Osteoblast (primary cell): ENCODE measurements around the gene LRMDA. TPM values are rescaled to one million over a fixed set of nuclear protein-coding genes. Genes with fewer than 3 reads are reported as not detected.

Experiments
- DNase-seq: peaks from one replicate; pipeline ENCODE4 v3.0.0; 2011; ENCODE audit warnings: low spot score, mixed read lengths; ENCODE audit not compliant: insufficient read length; ENCODE audit errors: missing footprints
- H2AFZ ChIP-seq: 2 replicates; pipeline ENCODE4 v1.6.0; 2011; ENCODE audit warnings: mild to moderate bottlenecking, low read length
- H3K27ac ChIP-seq: 2 replicates; pipeline ENCODE4 v1.5.1; 2011; ENCODE audit warnings: mild to moderate bottlenecking, low read depth, low read length, moderate library complexity
- H3K27me3 ChIP-seq: 2 replicates; pipeline ENCODE4 v1.6.0; 2012; ENCODE audit warnings: mild to moderate bottlenecking, control low read depth, inconsistent platforms, low read length, moderate library complexity; ENCODE audit not compliant: insufficient read depth
- H3K36me3 ChIP-seq: 2 replicates; pipeline ENCODE4 v1.5.1; 2011; ENCODE audit warnings: mild to moderate bottlenecking, low read length, control low read depth, moderate library complexity; ENCODE audit not compliant: insufficient read depth
- H3K4me1 ChIP-seq: 2 replicates; pipeline ENCODE4 v1.5.1; 2011; ENCODE audit warnings: mild to moderate bottlenecking, low read length, control low read depth, moderate library complexity; ENCODE audit not compliant: insufficient read depth
- H3K4me2 ChIP-seq: 2 replicates; pipeline ENCODE4 v1.6.0; 2011; ENCODE audit warnings: mild to moderate bottlenecking, low read length; ENCODE audit not compliant: insufficient read depth
- H3K4me3 ChIP-seq: fragments of 200-600 bp; sonication (generic); 3 replicates; pipeline ENCODE4 v1.5.1; 2012; ENCODE audit warnings: mild to moderate bottlenecking, low read length, inconsistent platforms; ENCODE audit not compliant: insufficient read depth
- H3K79me2 ChIP-seq: 2 replicates; pipeline ENCODE4 v1.6.0; 2012; ENCODE audit warnings: mild to moderate bottlenecking, low read length, control low read depth, inconsistent platforms; ENCODE audit not compliant: insufficient read depth
- H3K9me3 ChIP-seq: 2 replicates; pipeline ENCODE4 v1.5.1; 2011; ENCODE audit warnings: low read depth, low read length, control low read depth
- H4K20me1 ChIP-seq: 2 replicates; pipeline ENCODE4 v1.6.0; 2012; ENCODE audit warnings: mild to moderate bottlenecking, low read length, control low read depth; ENCODE audit not compliant: insufficient read depth
- CTCF ChIP-seq: IDR thresholded peaks from 2 replicates; pipeline ENCODE4 v1.5.1; 2011; ENCODE audit warnings: mild to moderate bottlenecking, low read depth, low read length, moderate library complexity; ENCODE audit errors: extremely low read depth
- total RNA-seq: library from RNA; depleted of rRNA; stranded (reverse); fragments of >200 nt; gene quantifications from 2 replicates; pipeline ENCODE4 v1.2.3, GENCODE V29; 2012

LRMDA gene
- total RNA-seq, 1 donor, result 18.5 TPM

- no peak for TF ChIP-seq CTCF
- Histone ChIP-seq H3K4me2 (no peak overlapping the region), H4K20me1 (no peaks in the 10 kb centered on the region), H3K36me3 (no peaks in the 10 kb centered on the region), H3K79me2 (no peaks in the 10 kb centered on the region), H2AFZ (no peak overlapping the region), H3K9me3 (no peaks in the 10 kb centered on the region), H3K27me3 (no peaks in the 10 kb centered on the region), H3K4me3 (no peak overlapping the region), H3K4me1 (no peaks in the 10 kb centered on the region), H3K27ac (no peak overlapping the region)
- DNase-seq, result no peak
These were observed 162.5 kb downstream of the LRMDA start for GRCh38 chr10:75593692-75594556.

- H3K27ac ChIP-seq, result no peak overlapping the region
- no peaks in the 10 kb centered on the region for H4K20me1 ChIP-seq
- no peaks in the 10 kb centered on the region for H3K36me3 ChIP-seq
- no peak overlapping the region for H3K4me3 ChIP-seq
- no peak for TF ChIP-seq CTCF
- no peak overlapping the region for H3K4me2 ChIP-seq
- no peaks in the 10 kb centered on the region for H3K9me3 ChIP-seq
- H3K27me3 ChIP-seq, result peaks cover 3% of the 10 kb centered on the region
- H2AFZ ChIP-seq, result no peak overlapping the region
- DNase-seq, result no peak
- H3K4me1 ChIP-seq, result no peaks in the 10 kb centered on the region
- H3K79me2 ChIP-seq, result no peaks in the 10 kb centered on the region
These were observed 165.7 kb downstream of the LRMDA start for GRCh38 chr10:75596930-75597620.

- Histone ChIP-seq H3K27me3 (peaks cover 3% of the 10 kb centered on the region), H3K27ac (no peak overlapping the region), H3K4me2 (no peak overlapping the region), H4K20me1 (no peaks in the 10 kb centered on the region), H3K9me3 (no peaks in the 10 kb centered on the region), H3K36me3 (no peaks in the 10 kb centered on the region), H3K4me3 (no peak overlapping the region), H2AFZ (no peak overlapping the region), H3K79me2 (no peaks in the 10 kb centered on the region), H3K4me1 (no peaks in the 10 kb centered on the region)
- TF ChIP-seq CTCF, result no peak
- DNase-seq, result no peak
These were observed 166.5 kb downstream of the LRMDA start for GRCh38 chr10:75597773-75598440.

- no peak for TF ChIP-seq CTCF
- no peak overlapping the region for H3K27ac ChIP-seq
- H3K36me3 ChIP-seq, result no peaks in the 10 kb centered on the region
- peaks cover 3% of the 10 kb centered on the region for H3K27me3 ChIP-seq
- H3K4me2 ChIP-seq, result no peak overlapping the region
- no peaks in the 10 kb centered on the region for H3K9me3 ChIP-seq
- H3K4me3 ChIP-seq, result no peak overlapping the region
- no peaks in the 10 kb centered on the region for H3K4me1 ChIP-seq
- DNase-seq, result no peak
- H2AFZ ChIP-seq, result no peak overlapping the region
- no peaks in the 10 kb centered on the region for H4K20me1 ChIP-seq
- H3K79me2 ChIP-seq, result no peaks in the 10 kb centered on the region
These were observed 167.6 kb downstream of the LRMDA start for GRCh38 chr10:75598998-75599397.
